Jurkat, Clone E6-1 (cell line): Measurements from ENCODE around the gene OXCT1.
"Not testable (repeated sequence)": the region's sequence is repeated elsewhere in the genome, so short reads cannot be mapped to it uniquely, and the experiment has no call there.

Source experiments
- DNase-seq: peaks from one replicate; pipeline ENCODE4 v3.0.0-alpha.2; 2011; ENCODE audit warnings: low read depth, low spot score
- H3K4me3 ChIP-seq: 2 replicates; pipeline ENCODE4 v1.5.1; 2011; ENCODE audit warnings: mild to moderate bottlenecking, low read length, control low read depth, moderate library complexity

Gene OXCT1

DNA sequence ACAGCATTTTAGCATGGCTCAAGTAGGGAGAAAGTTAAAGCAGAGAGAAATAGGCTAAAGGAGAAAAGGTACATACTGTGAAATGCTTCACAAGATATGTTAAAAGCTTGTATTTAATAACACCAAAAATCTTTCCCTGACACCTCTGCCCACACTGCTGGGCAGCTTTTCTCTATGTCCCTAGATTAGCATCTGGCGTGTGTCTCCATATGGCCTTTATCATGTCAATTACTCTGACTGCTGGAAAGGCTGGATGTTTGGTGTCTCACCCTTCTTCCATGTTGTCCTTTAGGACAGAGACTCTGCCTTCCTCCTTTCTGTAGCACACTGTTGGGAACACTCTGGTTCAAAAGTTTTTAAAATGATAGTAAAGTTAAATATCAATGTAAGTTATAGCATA lies 122.5 kb downstream of the OXCT1 start:
- H3K4me3 ChIP-seq: no peak overlapping the region
- DNase-seq: no peak

DNA sequence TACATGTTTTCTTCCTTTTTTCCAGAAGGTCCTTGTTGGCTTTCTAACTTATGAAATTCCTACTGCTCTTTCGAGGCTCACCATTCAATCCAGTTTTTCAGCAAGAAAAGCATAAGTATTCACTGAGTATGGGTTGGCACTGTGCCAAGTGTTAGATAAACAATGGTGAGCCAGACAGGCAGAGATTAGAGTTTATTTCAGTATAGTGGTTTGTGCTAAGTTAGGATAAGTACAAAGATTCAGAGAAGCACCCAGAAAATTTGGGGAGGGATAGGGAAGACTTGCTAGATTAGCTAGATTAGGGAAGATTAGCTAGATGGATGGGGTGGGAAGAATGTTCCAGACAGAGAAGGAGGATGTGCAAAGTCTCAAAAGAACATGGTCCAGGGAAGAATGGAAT lies 122.9 kb downstream of the OXCT1 start:
- no peak overlapping the region for H3K4me3 ChIP-seq
- no peak for DNase-seq

DNA sequence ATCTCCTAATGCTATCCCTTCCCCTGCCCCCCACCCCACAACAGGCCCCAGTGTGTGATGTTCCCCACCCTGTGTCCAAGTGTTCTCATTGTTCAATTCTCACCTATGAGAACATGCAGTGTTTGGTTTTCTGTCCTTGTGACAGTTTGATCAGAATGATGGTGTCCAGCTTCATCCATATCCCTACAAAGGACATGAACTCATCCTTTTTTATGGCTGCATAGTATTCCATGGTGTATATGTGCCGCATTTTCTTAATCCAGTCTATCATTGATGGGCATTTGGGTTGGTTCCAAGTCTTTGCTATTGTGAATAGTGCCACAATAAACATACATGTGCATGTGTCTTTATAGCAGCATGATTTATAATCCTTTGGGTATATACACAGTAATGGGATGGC lies 127.6 kb downstream of the OXCT1 start:
- H3K4me3 ChIP-seq, DNase-seq: not testable (repeated sequence)

DNA sequence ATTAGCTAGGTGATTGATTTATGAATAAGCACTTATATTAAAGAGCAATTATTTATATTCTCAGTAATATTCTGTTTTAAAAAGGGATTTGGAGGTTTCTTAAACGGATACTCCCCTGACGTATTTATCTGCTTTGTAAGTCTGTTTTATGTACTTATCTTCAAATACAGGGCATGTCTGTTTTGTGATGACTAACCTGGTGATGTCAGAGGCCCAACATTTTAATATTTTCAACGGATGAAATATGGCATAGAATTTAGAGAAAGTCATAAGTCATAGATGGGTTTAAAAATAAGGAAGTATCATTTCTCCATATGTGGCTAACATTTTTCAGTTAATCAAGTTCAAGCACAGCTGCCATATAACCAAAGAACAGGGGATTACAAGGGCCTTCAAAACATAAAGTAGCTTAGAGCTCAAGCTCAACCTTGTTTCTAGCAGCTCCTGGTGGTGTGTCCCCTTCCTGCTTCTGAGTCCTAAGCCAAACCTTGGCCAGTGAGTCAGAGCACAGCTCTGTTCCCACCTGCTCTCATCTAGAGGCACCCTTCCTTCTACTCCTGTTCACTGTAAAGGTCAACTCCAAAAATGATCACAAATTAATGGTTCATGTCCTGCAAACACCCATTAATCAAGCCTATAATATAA lies 131.4 kb downstream of the OXCT1 start:
- H3K4me3 ChIP-seq: no peak overlapping the region
- no peak for DNase-seq

GRCh38 chr5:41736641-41737040 lies 133.6 kb downstream of the OXCT1 start:
- H3K4me3 ChIP-seq: no peak overlapping the region
- DNase-seq: no peak

- H3K4me3 ChIP-seq: no peak overlapping the region
- no peak for DNase-seq
Observed at GRCh38 chr5:41735213-41735612, 135.0 kb downstream of the OXCT1 start.

DNA sequence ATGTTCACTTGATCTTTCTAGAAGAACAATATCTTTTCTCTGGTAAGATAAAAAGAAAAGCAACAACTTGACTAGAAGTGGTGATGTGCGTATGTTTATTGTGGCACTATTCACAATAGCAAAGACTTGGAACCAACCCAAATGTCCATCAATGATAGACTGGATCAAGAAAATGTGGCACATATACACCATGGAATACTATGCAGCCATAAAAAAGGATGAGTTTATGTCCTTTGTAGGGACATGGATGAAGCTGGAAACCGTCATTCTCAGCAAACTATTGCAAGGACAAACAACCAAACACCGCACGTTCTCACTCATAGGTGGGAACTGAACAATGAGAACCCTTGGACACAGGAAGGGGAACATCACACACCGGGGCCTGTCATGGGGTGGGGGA lies 140.8 kb downstream of the OXCT1 start:
- H3K4me3 ChIP-seq: not testable (repeated sequence)

GRCh38 chr5:41728281-41728680 lies 141.9 kb downstream of the OXCT1 start:
- no peak for DNase-seq
- H3K4me3 ChIP-seq: no peak overlapping the region

More for the DNA sequence above, 140.8 kb downstream of the OXCT1 start:
- DNase-seq: not testable (repeated sequence)

DNA sequence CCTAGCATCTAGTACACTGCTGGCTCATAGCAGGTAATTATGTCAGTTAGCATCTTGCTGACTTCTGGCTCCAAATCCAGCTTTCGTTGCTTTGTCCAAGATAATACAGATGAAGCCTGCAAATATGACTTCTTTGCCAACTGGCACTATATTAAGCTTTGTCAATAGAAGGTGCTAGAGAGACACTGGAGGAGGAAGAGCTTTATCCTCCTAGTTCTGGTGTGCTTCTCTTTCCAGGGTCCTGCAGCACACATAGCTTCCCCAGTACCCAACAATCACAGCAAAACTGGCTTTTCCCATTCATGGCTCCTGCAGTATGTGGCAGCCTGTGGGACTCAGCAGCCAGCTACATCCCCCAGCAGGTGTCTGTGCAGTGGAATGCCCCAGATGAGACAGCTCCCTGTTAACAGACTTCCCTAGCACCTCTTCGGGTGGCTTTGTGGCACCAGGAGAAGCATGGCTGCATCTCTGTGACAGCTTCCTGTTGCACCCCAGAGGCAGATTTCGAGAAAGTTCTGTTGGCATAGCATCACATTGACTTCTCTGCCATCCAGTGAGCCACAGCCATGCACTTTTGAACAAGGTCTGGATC lies 147.8 kb downstream of the OXCT1 start:
- H3K4me3 ChIP-seq: no peak overlapping the region
- no peak for DNase-seq

GRCh38 chr5:41721516-41721915 lies 148.7 kb downstream of the OXCT1 start:
- DNase-seq: no peak
- H3K4me3 ChIP-seq: no peak overlapping the region

GRCh38 chr5:41716382-41716781 lies 153.8 kb downstream of the OXCT1 start:
- H3K4me3 ChIP-seq: no peak overlapping the region
- no peak for DNase-seq

GRCh38 chr5:41714446-41714845 lies 155.8 kb downstream of the OXCT1 start:
- not testable (repeated sequence) for DNase-seq, H3K4me3 ChIP-seq

DNA sequence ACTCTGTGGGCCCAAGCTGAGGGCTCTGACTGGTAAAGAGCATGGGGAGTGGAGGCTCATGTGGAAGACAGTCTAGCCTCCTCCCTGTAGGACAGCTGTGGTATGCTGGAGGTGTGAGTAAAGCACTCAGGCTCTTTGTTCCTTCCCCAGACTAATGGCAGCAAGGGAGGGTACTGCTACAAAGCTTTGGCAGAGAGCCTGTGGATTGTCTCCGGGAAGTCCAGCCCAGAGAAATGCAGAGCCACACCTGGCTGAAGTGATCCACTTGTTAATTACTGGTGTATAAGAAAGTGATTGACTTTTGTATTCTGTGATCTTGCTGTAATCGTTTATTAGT lies 161.7 kb downstream of the OXCT1 start:
- no peak for DNase-seq
- no peak overlapping the region for H3K4me3 ChIP-seq

DNA sequence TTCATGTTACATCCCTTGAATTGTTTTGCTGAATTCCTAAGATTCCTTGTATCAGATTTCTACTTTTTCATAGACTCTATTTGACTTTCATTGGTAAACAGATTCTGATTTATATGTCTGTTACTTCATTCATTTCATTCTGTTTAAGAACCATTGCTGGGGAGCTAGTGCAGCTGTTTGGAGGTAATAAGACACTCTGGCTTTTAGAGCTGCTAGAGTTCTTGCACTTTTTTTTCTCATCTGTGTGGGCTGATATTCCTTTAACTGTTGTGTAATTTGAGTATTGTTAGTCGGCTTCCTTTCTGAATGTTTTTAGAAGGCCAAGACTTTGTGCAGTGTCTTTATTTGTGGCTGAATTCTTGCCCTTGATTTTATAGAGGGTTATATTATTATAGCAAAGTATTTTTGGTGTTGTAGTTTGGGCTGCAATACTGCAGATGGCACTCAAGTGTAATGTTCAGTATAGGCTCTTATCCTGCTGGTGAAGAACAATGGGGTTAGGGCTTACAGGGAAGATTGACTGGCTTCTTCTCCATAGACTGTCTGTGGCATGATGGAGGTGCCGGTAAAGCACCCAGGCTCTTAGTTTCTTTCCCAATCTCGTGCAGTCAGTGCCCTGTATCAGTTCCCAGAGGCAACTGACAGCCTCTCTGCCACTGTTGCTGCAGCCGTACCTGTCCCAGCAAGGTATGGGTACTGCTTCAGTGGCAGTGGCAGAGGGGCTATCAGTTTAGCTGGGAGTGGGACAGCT lies 162.2 kb downstream of the OXCT1 start:
- no peak overlapping the region for H3K4me3 ChIP-seq
- peak; percentile 22 for DNase-seq

DNA sequence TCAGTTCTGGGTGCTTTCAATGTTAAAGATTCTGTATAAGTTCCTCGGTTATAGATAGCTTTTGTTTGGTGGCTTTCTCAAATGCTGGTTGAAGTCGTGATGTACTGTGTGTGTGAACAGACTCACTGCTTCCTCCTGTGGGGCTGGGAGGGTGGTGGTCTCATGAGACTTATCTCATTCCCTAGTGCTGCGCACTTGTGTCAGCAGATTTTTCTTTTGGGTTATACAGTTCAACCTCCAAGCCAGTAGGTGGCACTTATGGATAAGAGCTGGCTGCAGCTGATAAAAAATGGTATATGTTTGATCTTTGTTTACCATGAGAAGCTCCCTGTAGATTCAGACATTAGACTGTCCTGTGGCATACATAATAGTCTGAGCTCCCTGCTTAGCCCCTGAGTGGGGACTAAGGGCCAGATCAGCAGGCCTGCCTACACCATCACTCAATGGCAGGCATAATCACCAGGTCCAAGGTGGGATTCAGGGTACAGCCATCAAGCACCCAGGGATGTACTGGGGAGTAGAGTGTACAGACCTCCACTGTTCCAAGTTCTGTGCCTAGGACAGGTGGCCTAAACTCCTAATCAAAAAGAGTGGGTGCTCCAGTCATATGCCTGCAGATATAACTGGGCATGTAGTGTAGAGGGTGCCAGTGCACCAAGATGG lies 174.2 kb downstream of the OXCT1 start:
- H3K4me3 ChIP-seq: no peak overlapping the region
- DNase-seq: peak; percentile 19

GRCh38 chr5:41686767-41687166 lies 183.5 kb downstream of the OXCT1 start:
- no peak overlapping the region for H3K4me3 ChIP-seq
- DNase-seq: no peak

DNA sequence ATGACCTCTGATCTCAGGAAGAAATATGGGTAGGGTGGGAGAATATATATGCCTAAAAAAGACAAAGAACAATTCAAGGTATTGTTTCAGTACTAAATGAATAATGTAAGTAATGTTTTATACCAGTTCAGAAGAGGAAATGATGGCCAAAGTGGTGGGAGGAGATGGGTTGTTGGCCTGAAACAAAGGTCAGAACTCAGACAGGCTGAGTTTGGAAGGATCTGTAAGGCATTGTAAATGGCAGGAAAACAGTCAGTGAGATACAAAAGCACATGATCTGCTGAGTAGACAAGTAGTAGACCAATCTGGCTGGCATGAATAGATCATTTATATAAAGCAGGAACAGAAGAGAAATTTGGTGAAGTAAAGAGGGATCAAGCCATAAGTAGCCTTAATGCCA lies 184.0 kb downstream of the OXCT1 start:
- no peak for DNase-seq
- H3K4me3 ChIP-seq: no peak overlapping the region

DNA sequence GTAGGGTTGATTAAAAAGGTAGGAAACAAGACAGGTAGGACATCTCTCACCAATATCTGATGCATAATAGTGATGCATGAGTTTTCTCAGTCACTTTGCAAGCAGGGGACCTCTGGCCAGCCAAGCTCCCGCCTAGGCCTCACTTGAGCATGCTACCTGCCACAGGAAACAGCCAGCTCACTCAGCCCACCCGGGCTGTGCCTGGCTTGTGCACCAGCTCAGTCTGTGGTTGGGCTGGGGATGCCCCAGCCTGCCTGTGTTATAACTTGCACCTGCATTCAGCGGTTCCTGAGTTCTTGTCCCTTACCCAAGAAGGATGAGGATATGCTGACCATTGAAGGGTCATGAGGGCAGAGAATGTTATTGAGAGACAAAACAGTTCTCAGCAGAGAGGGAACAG lies 187.0 kb downstream of the OXCT1 start:
- DNase-seq: no peak
- no peak overlapping the region for H3K4me3 ChIP-seq

DNA sequence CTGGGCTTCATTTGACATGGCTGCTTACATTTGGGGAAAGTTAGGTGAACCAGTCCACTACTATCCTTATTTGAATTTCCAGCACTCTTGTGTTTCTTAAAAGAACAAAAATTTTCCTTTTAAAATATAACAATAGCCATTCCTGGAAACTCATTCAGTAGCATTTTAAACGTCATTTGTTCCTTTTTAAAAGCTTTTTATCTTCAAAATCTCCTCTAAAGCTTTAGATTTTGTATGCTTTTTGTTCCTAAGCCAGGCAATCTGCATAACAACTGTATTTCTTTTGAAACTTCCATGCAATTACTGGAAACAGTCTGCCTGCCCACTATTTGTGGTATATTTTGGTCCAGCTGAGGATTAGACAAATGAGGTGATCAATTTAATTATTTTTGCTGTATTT lies 187.6 kb downstream of the OXCT1 start:
- H3K4me3 ChIP-seq: no peak overlapping the region
- DNase-seq: no peak

- no peak overlapping the region for H3K4me3 ChIP-seq
- DNase-seq: no peak
Observed at GRCh38 chr5:41681840-41682239, 188.4 kb downstream of the OXCT1 start.
